NCI-H1105 treated with DMSO at 0.1 percent for 48 hours (cell line): ENCODE data around the gene BBS9.

Source experiments
- DNase-seq: peaks from one replicate; lab custom pipeline; 2025; lab: John Stamatoyannopoulos, UW

The BBS9 gene

GRCh38 chr7:33550979-33551378 is 421.6 kb downstream of the BBS9 start:
- no peak for DNase-seq

DNA sequence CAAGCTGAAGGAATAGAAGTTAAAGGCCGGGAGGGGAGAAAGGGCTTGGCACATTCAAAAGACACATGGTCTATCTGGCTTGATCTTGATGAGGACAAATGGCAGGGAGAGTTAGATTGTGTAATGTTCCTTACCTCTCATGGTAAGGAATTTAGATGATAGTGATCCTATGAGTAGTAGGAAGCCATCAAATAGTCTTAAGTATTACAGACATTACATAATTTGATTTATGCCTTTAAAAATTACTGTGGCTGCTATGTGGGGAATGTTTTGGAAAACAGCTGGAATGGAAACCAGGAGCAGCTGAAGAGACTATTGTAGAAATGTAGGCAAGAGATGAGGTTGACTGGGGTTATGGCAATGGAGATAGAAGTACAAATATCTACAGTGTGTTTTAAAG is 424.7 kb downstream of the BBS9 start:
- DNase-seq: no peak

- DNase-seq: no peak
These were observed 425.2 kb downstream of the BBS9 start for GRCh38 chr7:33554576-33554975.

DNA sequence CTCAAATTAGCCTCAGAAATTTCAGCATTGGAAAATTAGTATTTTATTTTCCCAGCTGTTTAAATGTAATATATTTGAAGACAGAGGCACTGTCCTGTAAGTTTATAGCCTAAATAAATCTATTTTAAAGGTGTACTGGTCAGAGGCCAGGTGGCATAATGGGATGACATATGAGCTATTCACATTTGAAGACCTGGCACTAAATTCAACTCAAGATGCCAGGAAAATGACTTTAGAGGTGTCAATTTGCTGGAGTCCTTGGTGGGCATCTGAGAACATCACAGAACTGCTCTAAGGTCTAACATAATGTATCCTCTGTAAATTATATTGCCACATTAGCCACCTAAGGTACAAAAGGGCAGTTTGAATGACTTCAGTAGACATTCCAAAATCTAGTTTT is 427.1 kb downstream of the BBS9 start:
- no peak for DNase-seq

- DNase-seq: no peak
These were observed 429.4 kb downstream of the BBS9 start for GRCh38 chr7:33558549-33559323.

DNA sequence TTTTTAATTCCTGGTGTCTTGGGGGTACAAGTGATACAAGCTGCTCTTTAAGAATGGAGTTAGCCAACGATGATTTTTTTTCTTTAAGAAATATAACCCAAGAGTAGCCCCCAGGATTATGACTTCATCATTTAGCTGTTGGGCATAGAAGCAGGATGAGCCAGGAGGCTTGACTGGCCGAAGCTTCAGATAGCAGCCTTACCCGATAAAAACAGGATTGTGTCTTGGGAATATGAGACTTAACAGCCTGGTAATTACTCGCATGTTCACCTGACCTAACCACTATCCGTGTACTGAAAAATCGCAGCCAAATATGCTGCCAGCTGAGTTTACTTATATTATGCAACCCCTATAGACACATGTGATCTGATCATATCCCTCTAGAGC is 430.0 kb downstream of the BBS9 start:
- no peak for DNase-seq

- DNase-seq: no peak
These were observed 433.6 kb downstream of the BBS9 start for GRCh38 chr7:33562996-33563395.

- DNase-seq: no peak
These were observed 434.3 kb downstream of the BBS9 start for GRCh38 chr7:33563651-33564050.

DNA sequence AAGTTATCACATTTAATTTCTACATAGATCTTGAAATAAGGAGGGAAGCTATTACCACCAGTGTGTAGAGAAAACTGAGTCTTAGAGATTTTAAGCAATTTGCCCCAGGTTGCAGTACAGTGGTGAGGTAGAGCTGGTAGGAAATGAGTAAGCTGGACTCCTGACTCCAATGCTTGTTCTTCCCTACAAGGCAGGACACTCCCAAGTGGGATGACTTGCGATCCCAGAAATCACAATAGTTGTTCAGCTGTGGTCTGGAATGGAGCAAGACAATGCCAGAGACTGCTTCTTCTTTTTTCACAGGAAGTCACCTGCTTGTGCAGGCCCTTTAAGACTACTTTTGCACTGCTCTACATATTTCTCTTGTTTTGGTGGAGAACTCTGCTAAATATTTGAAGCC is 448.8 kb downstream of the BBS9 start:
- DNase-seq: no peak

DNA sequence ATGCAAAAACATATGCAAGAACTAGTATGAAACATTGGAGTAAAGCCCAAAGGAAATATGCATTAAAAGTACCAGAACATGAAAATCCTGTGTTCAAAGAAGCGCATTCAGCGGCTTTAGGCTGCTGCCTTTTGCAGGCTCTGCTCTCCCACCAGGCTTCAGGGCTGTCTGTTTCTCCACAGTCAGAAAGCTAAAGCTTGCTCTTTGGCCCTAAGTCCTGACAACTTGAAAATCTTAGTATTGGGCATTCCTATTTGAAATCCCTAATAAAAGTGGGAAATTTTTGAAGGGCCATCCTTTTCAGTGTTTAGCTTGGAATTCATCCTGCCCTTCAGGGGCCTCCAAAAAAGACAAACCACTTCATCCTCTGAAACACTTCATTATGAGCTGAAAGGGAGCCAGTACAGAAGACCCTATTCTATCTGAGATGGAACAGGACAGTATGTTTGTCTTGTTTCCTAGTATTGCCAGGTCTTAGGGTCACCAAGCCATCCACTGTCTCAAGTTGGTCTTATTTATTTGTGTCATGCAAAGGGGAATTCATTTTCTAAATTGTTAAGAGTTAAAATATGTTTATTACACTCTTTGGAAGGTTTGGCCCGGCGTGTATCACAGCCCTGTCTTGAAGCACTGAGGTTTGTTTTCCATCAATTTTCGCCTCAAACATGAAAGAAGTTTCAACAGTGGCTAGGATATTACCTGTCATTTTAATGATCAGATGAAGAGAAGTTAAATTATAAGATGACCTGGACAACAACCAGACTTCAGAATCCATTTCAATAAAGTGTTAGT is 449.7 kb downstream of the BBS9 start:
- DNase-seq: no peak

DNA sequence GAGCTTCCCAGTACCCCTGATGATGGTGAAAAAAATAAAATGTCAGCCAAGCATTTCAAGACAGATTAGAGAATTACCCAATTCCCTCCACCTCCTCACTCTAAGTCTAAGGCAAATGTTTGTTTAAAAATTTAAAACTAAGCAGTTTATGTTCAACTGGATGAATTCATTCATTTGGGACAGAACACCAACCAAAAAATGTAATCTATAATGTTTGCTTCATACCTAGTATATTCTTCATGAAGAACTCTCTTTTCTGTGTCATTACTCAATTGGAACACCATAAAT is 450.3 kb downstream of the BBS9 start:
- no peak for DNase-seq

DNA sequence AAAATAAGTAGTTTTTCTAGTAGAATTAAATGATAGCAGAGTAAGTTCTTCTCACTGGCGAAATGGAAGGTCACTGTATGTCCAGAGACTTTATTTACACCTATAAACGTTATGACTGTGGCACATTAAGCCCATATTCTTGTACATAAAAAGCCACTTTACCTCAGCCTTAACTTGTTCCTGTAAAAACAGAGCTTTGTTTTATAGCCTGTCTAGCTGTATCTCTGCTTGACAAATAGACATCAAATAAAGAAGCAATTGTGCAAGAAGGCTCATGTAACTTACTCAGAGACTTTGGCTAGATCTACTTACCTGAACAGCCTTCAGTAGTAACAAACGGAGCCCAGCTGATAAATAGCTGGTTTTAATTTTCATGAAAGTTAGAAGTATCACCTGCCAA is 451.9 kb downstream of the BBS9 start:
- DNase-seq: no peak

GRCh38 chr7:33582104-33582503 is 452.7 kb downstream of the BBS9 start:
- DNase-seq: no peak

- no peak for DNase-seq
These were observed 453.2 kb downstream of the BBS9 start for GRCh38 chr7:33582533-33582932.

GRCh38 chr7:33589911-33590310 is 460.5 kb downstream of the BBS9 start:
- DNase-seq: no peak

DNA sequence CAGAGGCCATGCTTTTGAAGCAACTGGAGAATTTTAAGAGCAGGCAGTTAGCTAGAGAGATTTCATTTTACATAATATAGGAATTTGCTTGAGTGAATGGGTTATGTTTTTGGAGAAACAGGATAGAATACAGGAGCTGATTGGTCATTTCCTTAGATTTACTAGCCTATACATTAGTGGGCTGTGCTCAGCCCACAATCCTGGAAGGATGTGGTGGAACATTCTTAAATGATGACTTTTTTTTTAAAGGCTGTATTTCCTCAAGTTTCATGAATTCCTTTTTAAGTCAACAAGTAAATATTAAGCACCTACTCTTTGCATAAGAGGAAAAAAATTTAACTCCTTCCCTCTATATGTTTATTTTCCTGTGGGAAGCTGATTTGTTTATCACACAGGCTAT is 461.6 kb downstream of the BBS9 start:
- no peak for DNase-seq

GRCh38 chr7:33591490-33591889 is 462.1 kb downstream of the BBS9 start:
- DNase-seq: no peak

- DNase-seq: no peak
These were observed 463.4 kb downstream of the BBS9 start for GRCh38 chr7:33592718-33593117.

GRCh38 chr7:33593611-33594010 is 464.2 kb downstream of the BBS9 start:
- DNase-seq: peak; percentile 47

DNA sequence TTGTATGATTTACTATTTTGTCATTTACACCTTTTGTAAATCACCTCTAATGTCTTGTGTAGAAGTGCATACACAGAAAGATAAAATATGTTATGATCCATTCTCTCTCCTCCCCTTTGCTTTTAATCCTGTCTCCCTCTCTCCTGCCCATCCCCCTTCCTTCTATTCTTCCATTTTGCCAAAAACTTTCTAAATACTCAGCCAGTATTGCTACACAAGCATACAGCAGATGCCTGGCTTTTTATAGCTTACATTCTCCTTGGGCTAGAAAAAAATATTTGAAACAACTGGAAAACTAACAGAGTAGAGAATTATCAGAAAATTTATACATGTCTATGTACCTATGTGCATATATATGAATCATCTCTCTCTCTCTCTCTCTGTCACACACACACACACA is 467.3 kb downstream of the BBS9 start:
- DNase-seq: no peak

DNA sequence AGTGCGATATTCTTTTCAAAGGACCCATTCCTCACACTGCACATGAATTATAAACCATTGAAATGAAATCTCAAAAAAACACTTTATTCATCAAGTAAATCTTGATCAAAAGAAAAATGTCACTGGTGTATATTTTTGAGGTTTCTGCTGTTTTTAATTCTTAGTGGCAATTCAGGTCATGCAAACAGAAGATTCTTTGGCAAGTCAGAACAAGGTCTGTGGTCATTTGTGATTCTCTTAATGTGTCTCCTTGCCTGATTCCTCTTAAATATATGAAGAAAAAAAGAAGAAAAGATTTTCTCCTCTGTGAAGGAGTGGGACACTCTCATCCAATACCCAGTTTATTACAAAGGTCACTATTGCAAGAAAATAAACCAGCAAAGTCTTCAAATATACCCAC is 467.8 kb downstream of the BBS9 start:
- DNase-seq: no peak

DNA sequence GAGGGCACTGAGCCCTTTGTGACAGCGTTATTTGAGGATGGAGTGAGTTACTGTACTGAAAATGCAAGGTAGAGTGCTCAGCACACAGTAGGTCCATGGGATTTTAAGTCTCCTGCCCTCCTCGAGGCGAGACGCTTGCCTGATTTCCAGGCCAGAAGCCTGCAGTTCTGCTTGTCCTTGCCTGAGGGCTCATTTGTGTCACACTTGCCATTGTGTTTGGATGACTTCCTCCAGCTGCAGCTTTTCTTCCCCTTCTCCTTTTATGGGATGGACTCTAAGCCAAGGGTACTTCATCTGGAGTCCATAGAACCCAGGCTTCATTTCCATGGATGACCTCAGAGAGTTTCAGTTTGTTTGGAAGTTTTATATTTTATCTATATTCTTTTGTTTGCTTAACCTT is 471.7 kb downstream of the BBS9 start:
- no peak for DNase-seq

DNA sequence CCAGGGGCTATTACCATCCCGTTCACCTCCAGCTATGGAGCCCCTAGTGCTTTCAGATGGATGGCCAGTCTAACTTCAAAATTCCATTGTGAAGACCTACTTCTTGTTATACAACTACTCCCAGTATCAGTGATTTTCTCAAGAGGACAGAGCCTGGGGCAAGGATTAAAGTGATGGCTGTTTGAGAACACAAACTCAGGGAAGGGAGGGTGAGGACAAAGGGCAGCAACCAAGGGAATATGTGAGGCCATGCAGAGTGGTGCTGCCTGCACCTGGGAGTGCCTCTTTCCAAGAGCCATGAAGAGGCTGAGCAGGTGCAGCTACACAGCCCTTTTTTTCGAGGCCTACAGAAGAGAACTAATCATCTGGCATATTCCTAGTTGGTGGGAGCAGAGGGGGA is 472.5 kb downstream of the BBS9 start:
- DNase-seq: no peak

- DNase-seq: no peak
These were observed 474.7 kb downstream of the BBS9 start for GRCh38 chr7:33604056-33604455.
